IPS DF 6.9 (cell line): ENCODE data around the gene KRTAP9-4.
"Not testable (repeated sequence)": the region's sequence is repeated elsewhere in the genome, so short reads cannot be mapped to it uniquely, and the experiment has no call there.

ENCODE experiments used
- DNase-seq: peaks from one replicate; pipeline ENCODE4 v3.0.0-alpha.2; 2013; ENCODE audit warnings: low read depth, low spot score
- H3K27ac ChIP-seq: one replicate; pipeline ENCODE4 v1.5.1; 2013; ENCODE audit warnings: low read length, control low read depth
- H3K27me3 ChIP-seq: 2 replicates; pipeline ENCODE4 v1.6.1; 2013; ENCODE audit warnings: mild to moderate bottlenecking, low read length; ENCODE audit not compliant: control insufficient read depth, insufficient read depth
- H3K36me3 ChIP-seq: 2 replicates; pipeline ENCODE4 v1.6.1; 2013; ENCODE audit warnings: low read length; ENCODE audit not compliant: control insufficient read depth, insufficient read depth
- H3K4me1 ChIP-seq: 2 replicates; pipeline ENCODE4 v1.6.1; 2013; ENCODE audit warnings: low read length; ENCODE audit not compliant: control insufficient read depth, insufficient read depth
- H3K4me3 ChIP-seq: 2 replicates; pipeline ENCODE4 v1.5.1; 2013; ENCODE audit warnings: mild to moderate bottlenecking, low read length
- H3K9me3 ChIP-seq: 2 replicates; pipeline ENCODE4 v1.6.1; 2013; ENCODE audit warnings: low read length, inconsistent platforms; ENCODE audit not compliant: control insufficient read depth, insufficient read depth
- WGBS: extraction: QIAGEN DNeasy Blood & Tissue Kit; methylation state at CpG from one replicate; pipeline ENCODE4 v1.1.7; 2013; ENCODE audit warnings: mixed read lengths, missing lambda C conversion rate; ENCODE audit not compliant: insufficient read length, insufficient coverage; 5-methylcytosine and 5-hydroxymethylcytosine counted together

Gene KRTAP9-4

GRCh38 chr17:41249637-41250240, at the start of gene KRTAP9-4:
Gene KRTAP9-4, plus strand, starts transcription at chr17:41249687. Its CDS starts 34 bp downstream, at chr17:41249721.
- no CpG with 5 or more reads among the region's 2 CpGs for WGBS
- not testable (repeated sequence) for DNase-seq

DNA sequence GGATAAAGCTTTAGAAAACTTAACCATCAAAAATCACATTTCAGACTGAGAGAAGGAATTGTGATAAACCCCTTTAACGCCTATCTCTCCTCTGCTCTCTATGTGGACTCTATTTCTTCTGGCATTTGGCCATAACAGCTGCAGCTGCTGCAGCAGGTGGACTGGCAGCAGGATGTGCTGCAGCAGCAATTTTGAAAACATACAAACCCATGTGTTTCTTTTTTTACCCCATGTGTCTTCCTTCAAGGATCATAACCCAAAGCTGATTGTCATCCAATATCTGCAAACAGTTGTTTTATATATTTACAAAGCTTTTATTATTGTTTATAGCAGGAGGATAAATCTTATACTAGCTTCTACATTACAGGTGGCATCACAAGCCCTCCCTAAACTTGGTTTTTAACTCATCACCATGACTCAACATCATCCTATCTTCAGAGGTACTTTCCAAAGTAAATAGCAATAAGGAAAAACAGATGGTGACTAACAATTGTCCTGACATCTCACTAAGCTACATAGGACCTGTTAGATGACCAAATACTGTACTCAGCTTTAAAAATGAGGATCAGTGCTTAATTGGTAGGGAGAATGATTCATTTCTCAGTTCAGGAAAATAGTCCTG, 37.5 kb upstream of the KRTAP9-4 start:
- Histone ChIP-seq H3K4me1 (no peaks in the 10 kb centered on the region), H3K4me3 (no peak overlapping the region), H3K27ac (no peak overlapping the region), H3K36me3 (no peaks in the 10 kb centered on the region), H3K27me3 (no peaks in the 10 kb centered on the region), H3K9me3 (no peaks in the 10 kb centered on the region)
- DNase-seq: no peak
- no CpG with 5 or more reads among the region's 1 CpG for WGBS

More at GRCh38 chr17:41249637-41250240, at the start of gene KRTAP9-4:
- H3K36me3 ChIP-seq, H3K27me3 ChIP-seq, H3K4me3 ChIP-seq, H3K27ac ChIP-seq, H3K4me1 ChIP-seq, H3K9me3 ChIP-seq: not testable (repeated sequence)

DNA sequence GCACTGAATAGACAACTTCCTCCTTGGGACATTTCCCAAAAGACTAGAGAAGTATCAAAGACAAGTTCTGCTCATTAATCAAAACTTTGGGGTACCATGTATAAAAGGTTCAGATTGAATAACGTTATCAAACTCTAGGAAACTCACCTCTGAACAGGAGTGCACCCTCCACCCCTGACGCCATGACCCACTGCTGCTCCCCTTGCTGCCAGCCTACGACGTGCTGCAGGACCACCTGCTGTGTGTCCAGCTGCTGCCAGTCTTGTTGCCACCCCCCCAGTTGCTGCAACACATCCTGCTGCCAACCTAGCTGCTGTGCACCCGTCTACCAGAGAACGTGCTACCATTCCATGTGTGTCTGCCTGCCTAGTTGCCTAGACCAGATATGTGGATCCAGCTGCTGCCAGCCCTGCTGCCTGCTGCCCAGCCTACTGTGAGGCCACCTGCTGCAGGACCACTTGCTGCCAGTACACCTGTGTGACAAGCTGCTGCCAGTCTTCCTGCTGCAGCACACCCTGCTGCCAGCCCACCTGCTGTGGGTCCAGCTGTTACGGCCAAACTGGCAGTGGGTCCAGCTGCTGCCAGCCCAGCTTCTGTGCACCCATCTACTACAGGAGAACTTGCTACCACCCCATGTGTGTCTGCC, 36.8 kb upstream of the KRTAP9-4 start:
- no peaks in the 10 kb centered on the region for H3K36me3 ChIP-seq
- H3K27me3 ChIP-seq: no peaks in the 10 kb centered on the region
- DNase-seq: no peak
- no peaks in the 10 kb centered on the region for H3K4me1 ChIP-seq
- no peak overlapping the region for H3K27ac ChIP-seq
- no peak overlapping the region for H3K4me3 ChIP-seq
- no peaks in the 10 kb centered on the region for H3K9me3 ChIP-seq
- no CpG with 5 or more reads among the region's 7 CpGs for WGBS

DNA sequence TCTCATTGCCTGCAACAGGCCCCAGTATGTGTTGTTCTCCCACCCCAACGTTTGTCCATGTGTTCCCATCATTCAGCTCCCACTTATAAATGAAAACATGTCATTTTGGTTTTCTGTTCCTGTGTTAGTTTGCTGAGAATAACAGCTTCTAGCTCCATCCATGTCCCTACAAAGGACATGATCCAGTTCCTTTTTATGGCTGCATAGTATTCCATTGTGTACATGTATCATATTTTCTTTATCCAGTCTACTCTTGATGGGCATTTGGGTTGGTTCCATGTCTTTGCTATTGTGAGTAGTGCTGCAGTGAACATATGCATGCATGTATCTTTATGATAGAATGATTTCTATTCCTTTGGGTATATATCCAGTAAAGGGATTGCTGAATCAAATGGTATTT, 33.8 kb upstream of the KRTAP9-4 start:
- H3K9me3 ChIP-seq: no peaks in the 10 kb centered on the region
- no CpG with 5 or more reads among the region's 1 CpG for WGBS
- no peak overlapping the region for H3K4me3 ChIP-seq
- H3K27me3 ChIP-seq: no peaks in the 10 kb centered on the region
- DNase-seq: no peak
- no peak overlapping the region for H3K27ac ChIP-seq
- no peaks in the 10 kb centered on the region for H3K4me1 ChIP-seq
- H3K36me3 ChIP-seq: no peaks in the 10 kb centered on the region

DNA sequence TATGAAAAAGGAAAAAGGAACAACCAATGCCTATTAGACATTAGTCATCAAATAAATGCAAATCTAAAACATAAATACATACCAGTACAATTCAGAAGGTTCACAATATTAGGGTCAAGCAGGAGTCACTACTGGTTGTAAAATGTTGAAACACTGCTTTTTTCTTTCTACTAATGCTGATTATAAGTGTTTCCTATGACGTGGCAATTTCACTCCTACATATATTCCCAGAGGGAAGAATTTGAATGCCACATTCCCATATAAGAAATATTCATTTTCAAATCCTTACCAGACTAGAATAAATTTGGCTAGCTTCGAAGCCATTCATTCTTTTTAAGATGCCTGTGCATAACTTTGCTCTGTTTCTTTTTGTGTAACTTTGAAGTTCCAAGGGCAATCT, 25.7 kb upstream of the KRTAP9-4 start:
- H3K27ac ChIP-seq: no peak overlapping the region
- no peak for DNase-seq
- H3K36me3 ChIP-seq: no peaks in the 10 kb centered on the region
- no peaks in the 10 kb centered on the region for H3K9me3 ChIP-seq
- no CpG with 5 or more reads among the region's 2 CpGs for WGBS
- no peaks in the 10 kb centered on the region for H3K27me3 ChIP-seq
- H3K4me1 ChIP-seq: no peaks in the 10 kb centered on the region
- no peak overlapping the region for H3K4me3 ChIP-seq

DNA sequence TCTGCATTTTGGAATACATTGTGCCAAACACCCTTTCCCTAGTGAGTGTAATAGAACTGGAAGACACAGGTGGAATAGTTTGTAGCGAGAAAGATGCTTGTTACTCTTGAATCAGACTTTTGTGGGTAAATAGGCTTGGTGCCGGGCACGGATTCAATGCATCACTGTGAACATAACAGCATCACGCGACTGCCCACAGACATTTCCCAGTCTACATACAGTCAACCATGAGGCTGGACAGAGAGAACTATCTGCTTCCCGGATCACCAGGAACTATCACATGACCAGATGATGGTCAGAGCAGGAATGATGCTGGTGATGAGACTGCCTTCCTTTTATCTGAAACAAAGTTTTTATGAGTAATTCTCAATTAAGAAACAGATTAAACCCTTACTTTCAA, 23.4 kb upstream of the KRTAP9-4 start:
- Histone ChIP-seq H3K27me3 (no peaks in the 10 kb centered on the region), H3K27ac (no peak overlapping the region), H3K4me3 (no peak overlapping the region), H3K4me1 (no peaks in the 10 kb centered on the region), H3K36me3 (no peaks in the 10 kb centered on the region), H3K9me3 (no peaks in the 10 kb centered on the region)
- no peak for DNase-seq
- WGBS: no CpG with 5 or more reads among the region's 6 CpGs

- DNase-seq, H3K9me3 ChIP-seq, H3K27me3 ChIP-seq, H3K36me3 ChIP-seq, H3K4me3 ChIP-seq, H3K27ac ChIP-seq, H3K4me1 ChIP-seq: not testable (repeated sequence)
- no CpG with 5 or more reads among the region's 4 CpGs for WGBS
Measured at GRCh38 chr17:41226598-41227095, 22.8 kb upstream of the KRTAP9-4 start, which contains the start of gene KRTAP9-2. Gene KRTAP9-2, plus strand, starts transcription at chr17:41226648. Its CDS starts 7 bp downstream, at chr17:41226655.

- Histone ChIP-seq H3K27ac (no peak overlapping the region), H3K4me3 (no peak overlapping the region), H3K9me3 (no peaks in the 10 kb centered on the region), H3K36me3 (no peaks in the 10 kb centered on the region), H3K27me3 (no peaks in the 10 kb centered on the region), H3K4me1 (peaks cover 2% of the 10 kb centered on the region; the same call in 1 of the 2 replicates)
- no peak for DNase-seq
Measured at GRCh38 chr17:41230094-41230493, 19.4 kb upstream of the KRTAP9-4 start.

DNA sequence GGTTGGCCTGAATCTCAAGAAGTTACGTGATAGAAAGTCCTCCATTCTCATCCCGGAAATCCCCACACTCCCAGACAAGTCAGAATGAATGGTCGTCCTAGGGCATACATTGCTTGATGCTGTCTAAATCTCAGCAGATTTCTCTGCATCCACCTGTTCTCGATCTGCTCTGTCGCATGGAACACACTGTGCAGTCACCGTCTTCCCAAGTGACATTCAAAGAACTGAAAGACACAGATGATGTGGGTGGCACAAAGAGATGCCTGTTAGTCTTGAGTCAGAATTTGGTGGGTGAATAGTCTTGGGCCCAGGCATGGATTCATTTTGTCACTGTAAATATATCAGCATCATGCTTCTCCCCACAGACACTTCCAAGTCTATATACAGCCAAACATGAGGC, 17.8 kb upstream of the KRTAP9-4 start:
- Histone ChIP-seq H3K36me3 (no peaks in the 10 kb centered on the region), H3K27ac (no peak overlapping the region), H3K27me3 (no peaks in the 10 kb centered on the region), H3K9me3 (no peaks in the 10 kb centered on the region), H3K4me1 (peaks cover 2% of the 10 kb centered on the region; the same call in 1 of the 2 replicates), H3K4me3 (no peak overlapping the region)
- WGBS: no CpG with 5 or more reads among the region's 6 CpGs
- DNase-seq: no peak

DNA sequence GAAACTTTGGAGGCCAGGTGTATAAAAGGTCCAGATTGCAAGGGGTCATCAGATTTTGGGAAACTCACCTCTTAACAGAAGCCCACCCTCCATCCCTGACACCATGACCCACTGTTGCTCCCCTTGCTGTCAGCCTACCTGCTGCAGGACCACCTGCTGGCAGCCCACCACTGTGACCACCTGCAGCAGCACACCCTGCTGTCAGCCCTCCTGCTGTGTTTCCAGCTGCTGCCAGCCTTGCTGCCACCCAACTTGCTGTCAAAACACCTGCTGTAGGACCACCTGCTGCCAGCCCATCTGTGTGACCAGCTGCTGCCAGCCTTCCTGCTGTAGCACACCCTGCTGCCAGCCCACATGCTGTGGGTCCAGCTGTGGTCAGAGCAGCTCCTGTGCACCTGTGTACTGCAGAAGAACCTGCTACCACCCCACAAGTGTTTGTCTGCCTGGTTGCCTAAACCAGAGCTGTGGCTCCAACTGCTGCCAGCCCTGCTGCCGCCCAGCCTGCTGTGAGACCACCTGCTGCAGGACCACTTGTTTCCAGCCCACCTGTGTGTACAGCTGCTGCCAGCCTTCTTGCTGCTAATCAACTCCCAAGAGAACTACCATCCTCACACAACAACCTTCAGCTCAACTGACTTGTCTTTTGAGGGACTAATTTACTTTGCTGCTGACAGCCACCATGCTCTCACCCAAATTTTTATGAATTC, 16.9 kb upstream of the KRTAP9-4 start, which contains the start of gene KRTAP9-3:
Gene KRTAP9-3 (plus strand): TSS at position 51 of the 707 bp plus-strand sequence. CDS start 53 bp downstream, at position 104.
- not testable (repeated sequence) for DNase-seq, H3K36me3 ChIP-seq, H3K4me3 ChIP-seq, H3K9me3 ChIP-seq, H3K27me3 ChIP-seq, H3K4me1 ChIP-seq, H3K27ac ChIP-seq
- no CpG with 5 or more reads among the region's 1 CpG for WGBS
